GM21576 (cell line): ENCODE data around the gene TFB1M.
"Not testable (repeated sequence)": the region's sequence is repeated elsewhere in the genome, so short reads cannot be mapped to it uniquely, and the experiment has no call there.

Source experiments
- ATAC-seq: cut with Tn5 transposase; IDR thresholded peaks from one replicate; pipeline ENCODE4 v1.9.1; 2021; ENCODE audit warnings: mild to moderate bottlenecking, moderate library complexity; ENCODE audit not compliant: unreplicated experiment

The TFB1M gene

DNA sequence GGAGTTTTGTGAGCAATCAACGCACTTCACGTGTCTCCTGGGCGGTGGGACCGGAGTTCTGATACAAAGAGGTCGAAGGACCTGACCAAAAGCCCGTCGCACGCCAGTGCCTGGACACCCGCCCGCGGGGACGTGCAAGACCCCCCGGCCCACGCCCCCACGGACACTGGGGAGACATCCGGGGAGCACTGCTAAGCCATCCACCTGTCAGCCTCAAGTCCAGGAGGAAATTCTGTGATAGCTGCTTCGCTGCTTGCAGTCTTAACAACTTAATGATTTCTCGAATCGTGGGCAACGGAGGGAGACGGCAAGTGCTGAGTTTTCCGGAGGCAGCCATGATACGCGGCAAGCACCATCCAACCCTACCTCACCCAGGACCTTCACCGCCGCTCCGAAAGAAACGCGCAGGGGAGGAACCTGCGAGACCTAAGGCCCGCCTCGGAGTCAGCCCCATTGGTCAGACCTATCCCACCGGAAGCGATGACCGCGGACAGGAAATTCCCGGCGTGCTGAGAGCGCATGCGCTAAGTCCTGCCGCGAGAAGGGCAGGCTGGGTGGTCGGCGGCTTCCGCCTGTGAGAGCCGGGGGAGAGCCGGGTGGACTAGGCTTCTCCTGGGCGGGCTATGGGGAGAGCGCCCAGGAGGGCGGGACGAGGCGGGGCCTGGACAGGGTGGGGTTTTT, at the start of gene TFB1M:
Gene TFB1M, minus strand, starts transcription at position 393 of the 681 bp plus-strand sequence. Its CDS starts 56 bp downstream, at position 337.
- peak; percentile 93 for ATAC-seq

DNA sequence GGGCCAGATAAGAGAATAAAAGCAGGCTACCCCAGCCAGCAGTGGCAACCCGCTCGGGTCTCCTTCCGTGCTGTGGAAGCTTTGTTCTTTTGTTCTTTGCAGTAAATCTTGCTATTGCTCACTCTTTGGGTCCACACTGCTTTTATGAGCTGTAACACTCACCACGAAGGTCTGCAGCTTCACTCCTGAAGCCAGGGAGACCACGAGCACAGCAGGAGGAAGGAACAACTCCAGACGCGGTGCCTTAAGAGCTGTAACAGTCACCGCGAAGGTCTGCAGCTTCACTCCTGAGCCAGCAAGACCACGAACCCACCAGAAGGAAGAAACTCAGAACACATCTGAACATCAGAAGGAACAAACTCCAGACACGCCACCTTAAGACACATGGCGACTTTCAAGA, 49.7 kb upstream of the TFB1M start:
- not testable (repeated sequence) for ATAC-seq

DNA sequence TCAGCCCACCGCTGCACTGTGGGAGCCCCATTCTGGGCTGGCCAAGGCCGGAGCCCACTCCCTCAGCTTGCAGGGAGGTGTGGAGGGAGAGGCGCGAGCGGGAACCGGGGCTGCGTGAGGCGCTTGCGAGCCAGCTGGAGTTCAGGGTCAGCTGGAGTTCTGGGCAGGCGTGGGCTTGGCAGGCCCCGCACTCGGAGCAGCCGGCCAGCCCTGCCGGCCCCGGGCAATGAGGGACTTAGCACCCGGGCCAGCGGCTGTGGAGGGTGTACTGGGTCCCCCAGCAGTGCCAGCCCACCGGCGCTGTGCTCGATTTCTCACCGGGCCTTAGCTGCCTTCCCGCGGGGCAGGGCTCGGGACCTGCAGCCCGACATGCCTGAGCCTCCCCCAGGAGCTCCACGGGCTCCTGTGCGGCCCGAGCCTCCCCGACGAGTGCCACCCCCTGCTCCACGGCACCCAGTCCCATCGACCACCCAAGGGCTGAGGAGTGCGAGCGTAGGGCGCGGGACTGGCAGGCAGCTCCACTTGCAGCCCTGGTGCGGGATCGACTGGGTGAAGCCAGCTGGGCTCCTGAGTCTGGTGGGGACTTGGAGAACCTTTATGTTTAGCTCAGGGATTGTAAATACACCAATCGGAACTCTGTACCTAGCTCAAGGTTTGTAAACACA, 48.8 kb upstream of the TFB1M start:
- ATAC-seq: not testable (repeated sequence)

DNA sequence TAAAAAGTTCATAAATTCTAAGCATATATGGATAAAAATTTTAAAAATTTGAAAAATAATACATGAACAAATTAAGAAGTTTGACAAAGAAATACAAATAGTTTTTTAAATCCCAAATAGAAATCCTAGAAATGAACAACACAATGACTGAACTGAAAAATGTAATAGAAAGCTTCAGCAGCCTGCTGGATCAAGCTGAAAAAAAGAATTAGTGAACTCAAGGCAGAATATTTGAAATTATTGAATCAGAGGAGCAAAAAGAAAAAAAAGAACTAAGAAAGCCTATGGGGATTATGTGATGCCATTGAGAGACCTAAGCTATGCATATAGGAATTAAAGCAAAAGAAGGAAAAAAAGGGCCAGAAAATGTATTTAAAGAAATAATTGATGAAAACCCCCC, 39.9 kb upstream of the TFB1M start:
- ATAC-seq: no peak

DNA sequence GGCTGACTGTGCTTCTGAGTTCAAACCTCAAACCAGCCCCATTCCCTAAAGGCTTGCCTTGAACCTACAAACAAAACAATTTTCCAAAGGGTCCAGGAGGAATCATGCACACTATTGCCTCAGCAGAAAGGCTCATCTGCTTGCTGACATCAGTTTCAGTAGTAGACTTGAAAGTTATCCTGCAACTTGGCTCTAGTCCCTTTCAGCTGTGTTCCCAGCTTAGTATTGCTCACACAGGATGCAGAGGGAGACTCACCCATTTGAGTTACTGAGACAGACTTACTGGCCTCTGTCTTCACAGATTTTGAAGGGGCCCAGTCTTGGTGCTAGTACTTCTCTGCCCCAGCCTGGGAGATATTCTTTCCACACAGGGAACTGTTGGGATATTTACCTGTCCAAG, 38.5 kb upstream of the TFB1M start:
- no peak for ATAC-seq

DNA sequence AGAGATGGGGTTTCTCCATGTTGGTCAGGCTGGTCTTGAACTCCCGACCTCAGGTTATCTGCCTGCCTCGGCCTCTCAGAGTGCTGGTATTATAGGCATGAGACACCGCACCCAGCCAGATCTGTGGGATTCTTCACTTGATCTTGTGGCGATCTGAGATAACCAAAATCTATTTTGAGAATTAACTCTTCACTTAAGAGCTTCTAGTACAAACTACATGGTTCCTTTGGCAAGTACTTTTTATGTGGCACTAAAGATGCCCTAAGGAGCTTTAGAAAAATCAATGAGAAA, 37.8 kb upstream of the TFB1M start:
- no peak for ATAC-seq

DNA sequence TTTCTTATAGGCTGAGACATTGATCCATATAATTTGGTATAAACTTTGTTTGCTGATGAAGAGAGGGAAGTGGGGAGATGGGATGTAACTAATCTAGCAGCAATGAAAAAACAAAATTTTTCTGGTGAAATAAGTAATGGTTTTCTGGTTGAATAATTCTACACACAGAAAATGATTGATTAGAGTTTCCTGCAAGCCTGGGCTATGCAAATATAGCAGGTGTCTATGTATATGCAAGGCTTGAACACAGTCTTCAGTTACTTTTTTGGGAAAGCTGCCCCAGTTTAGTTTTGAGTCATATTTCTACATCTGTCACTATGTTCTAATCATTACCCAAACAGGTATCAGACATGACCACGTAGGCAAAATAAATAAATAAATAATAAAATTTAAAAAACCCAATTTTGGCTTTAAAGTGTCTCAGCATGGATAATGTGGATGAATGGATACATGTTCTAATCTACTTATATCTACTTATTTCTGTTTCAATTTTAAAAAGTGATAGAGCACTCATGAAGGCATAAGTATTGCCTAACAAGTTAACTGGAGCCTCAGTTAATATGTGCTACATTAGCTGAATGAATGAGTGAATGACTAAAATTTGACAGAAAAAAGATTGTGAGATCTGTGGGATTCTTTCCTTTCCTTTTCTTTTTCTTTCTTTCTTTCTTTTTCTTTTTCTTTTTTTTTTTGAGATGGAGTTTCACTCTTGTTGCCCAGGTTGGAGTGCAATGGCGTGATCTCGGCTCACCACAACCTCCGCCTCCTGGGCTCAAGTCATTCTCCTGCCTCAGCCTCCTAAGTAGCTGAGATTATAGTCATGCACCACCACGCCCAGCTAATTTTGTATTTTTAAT, 37.2 kb upstream of the TFB1M start:
- peak; percentile 93 for ATAC-seq

DNA sequence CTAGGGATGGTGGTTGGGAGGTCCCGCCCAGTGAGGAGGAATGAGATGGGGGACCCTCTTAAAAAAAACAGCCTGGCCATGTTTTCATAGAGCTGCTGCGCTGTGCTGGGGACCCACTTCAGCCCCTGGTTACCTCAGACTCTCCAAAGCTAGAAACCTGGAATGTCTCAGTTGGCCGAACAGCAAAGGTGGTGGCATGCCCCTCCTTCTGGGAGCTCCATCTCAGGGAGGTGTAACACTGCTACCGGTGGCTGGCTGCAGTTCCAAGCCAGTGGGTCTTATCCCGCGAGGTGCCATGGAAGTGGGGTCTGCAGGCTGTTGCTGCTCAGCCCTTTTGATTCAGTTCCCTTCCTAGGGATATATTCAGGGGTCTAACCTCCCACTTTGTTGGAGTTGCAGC, 35.7 kb upstream of the TFB1M start:
- no peak for ATAC-seq

DNA sequence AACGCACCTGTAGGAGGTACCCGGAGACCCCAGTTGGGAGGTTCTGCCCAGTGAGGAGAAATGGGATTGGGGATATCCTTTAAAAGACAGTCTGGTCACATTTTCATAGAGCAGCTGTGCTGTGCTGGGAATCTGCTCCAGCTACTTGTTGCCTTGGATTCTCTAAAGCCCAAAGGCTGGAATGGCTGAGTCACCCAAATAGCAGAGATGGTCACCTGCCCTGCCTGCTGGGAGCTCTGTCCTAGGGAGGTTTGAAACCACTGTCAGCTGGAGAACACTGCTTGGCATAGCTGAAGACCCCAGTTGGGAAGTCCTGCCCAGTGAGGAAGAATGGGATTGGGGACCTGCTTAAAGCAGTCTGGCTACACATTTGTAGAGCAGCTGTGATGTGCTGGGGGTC, 34.8 kb upstream of the TFB1M start:
- ATAC-seq: no peak

DNA sequence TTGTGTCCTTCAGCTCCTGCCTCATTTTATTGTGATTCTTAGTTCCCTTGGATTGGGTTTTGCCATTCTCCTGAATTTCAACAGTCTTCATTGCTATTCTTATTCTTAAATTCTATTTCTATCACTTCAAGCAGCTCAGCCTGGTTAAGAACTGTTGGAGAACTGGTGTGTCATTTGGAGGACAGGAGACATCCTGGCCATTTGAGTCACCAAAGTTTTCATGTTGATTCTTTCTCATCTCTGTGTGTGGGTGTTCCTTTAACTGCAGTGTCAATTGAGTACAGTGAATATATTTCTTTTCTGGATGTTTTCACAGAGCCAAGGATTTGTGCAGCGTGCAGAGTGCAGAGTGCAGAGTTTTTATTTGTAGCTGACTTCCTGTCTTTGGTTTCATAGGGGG, 33.5 kb upstream of the TFB1M start:
- no peak for ATAC-seq

DNA sequence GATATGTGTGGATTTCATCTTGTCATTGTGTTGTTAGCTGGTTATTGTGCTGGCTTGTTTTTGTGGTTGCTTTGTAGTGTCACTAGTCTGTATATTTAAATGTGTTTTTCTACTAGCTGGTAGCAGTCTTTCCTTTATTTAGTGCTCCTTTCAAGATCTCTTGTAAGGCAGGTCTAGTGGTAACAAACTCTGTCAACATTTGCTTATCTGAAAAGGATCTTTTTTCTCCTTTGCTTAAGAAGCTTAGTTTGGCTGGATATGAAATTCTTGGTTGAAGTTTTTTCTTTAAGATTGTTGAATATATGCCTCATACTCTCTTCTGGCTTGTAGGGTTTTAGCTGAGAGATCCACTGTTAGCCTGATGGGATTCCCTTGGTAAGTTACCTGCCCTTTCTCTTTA, 32.7 kb upstream of the TFB1M start:
- no peak for ATAC-seq

DNA sequence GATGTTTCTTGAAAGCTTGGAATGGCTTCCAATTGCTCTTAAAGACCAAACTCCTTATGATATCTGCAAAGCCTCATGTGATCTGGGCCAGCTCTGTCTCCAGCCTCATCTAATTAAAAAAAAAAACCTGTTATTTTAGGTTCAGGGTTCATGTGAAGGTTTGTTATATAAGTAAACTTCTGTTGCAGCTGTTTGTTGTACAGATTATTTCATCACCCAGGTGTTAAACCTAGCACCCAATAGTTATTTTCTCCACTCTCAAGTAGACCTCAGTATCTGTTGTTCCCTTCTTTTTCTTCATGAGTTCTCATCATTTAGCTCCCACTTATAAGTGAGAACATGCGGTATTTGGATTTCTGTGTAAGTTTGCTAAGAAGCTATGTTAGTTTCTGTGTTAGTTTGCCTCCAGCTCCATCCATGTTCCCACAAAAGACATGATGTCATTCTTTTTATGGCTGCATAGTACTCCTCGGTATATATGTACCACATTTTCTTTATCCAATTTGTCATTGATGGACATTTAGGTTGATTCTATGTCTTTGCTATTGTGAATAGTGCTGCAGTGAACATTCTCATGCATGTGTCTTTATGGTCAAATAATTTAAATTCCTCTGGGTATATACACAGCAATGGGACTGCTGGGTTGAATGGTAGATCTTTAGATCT, 30.2 kb upstream of the TFB1M start:
- no peak for ATAC-seq

DNA sequence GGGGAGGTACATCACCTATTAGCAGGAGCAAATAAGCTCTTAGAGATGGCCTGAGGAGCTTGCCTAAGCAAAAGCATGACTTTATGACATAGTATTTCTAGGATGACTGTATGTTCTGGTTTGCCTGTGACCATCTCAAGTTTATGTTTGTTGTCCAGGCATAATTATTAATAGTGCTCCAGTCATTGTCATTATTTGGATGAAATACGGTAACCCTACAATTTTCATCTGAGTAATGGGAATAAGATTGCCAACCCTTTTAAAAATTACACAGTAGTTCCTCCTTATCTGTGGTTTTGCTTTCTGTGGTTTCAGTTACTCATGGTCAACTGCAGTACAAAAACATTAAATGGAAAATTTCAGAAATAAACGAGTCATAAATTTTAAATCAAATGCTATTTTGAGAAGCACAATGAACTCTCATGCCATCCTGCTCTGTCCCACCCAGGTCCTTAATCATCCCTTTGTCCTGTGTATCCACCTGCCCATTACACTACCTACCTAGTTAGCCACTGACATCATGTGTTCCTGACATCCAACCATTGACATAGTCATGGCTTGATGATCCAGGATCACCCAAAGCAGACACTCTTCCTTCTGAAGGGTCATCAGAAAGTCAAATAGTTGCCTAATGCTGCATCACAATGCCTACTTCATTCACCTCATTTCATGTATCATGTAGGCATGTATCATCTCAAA, 27.0 kb upstream of the TFB1M start:
- peak; percentile 57 for ATAC-seq

DNA sequence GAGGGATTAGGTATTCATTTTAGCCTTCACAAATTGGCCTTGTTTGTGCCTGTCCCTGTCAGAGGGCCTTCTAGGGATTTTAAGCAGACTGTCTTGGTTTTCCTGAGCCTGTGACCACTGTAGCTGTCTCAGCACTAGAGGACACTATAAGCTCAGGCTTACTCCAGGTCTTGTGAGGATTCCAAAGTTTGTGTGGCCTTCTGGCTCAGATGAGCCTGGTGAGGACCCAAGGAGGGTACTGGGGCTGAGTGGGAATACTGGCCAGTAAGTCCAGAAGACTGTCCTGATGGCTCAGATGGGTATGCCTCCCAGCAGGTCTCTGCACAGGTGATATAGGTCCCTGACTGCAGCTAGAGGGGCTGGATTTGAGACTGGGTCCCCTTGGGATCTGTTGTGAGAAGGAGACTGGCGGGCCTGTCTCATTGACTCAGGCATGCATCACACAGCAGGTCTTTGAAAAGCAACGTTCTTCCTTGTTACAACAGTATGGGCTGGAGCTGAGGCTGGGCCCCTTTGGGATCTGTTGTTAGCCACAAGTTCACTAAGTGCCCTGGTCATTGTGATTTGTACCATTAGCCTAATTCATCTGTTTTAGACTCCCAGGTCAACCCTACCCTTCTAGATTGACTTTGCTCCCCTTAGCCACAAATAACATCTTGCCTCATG, 26.3 kb upstream of the TFB1M start:
- ATAC-seq: peak; percentile 35

DNA sequence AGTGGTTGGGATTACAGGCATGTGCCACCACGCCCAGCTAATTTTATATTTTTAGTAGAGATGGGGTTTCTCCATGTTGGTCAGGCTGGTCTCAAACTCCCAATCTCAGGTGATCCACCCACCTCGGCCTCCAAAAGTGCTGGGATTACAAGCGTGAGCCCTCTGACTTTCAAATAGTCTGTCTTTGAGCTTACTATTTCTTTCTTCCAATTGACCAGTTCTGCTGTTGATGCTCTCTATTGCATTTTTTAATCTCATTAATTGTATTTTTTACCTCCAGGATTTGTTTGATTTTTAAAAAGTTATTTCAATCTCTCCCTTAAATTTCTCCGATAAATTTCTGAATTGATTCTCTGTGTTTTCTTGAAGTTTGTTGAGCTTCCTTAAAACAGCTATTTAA, 25.6 kb upstream of the TFB1M start:
- not testable (repeated sequence) for ATAC-seq

DNA sequence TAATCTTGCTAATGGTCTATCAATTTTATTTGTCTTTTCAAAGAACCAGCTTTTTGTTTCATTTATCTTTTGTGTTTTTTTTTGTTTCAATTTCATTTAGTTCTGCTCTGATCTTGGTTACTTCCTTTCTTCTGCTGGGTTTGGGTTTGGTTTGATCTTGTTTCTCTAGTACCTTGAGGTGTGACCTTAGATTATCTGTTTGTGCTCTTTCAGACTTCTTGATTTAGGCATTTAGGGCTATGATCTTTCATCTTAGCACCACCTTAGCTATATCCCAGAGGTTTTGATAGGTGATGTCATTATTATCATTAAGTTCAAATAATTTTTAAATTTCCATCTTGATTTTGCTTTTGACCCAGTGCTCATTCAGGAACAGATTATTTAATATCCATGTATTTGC, 24.0 kb upstream of the TFB1M start:
- ATAC-seq: not testable (repeated sequence)

DNA sequence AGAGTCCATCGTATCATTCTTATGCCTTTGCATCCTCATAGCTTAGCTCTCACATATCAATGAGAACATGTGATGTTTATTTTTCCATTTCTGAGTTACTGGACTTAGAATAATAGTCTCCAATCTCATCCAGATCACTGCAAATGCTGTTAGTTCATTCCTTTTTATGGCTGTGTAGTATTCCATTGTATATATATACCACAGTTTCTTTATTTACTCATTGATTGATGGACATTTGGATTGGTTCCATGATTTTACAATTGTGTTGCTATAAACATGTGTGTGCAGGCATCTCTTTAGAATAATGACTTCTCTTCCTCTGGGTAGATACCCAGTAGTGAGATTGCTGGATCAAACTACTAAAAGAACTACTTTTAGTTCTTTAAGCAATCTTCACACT, 21.0 kb upstream of the TFB1M start:
- ATAC-seq: no peak

DNA sequence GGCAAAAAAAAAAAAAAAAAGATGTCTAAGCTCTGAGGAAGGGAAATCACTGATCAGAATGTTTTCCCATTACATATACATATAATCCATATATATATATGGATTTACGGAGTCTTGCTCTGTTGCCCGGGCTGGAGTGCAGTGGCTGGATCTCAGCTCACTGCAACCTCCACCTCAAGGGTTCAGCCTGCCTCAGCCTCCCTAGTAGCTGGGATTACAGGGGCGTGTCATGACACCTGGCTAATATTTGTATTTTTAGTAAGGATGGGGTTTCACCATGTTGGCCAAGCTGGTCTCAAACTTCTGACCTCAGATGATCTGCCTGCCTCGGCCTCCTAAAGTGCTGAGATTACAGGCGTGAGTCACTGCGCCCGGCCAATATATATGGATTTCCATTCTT, 19.8 kb upstream of the TFB1M start:
- ATAC-seq: not testable (repeated sequence)

DNA sequence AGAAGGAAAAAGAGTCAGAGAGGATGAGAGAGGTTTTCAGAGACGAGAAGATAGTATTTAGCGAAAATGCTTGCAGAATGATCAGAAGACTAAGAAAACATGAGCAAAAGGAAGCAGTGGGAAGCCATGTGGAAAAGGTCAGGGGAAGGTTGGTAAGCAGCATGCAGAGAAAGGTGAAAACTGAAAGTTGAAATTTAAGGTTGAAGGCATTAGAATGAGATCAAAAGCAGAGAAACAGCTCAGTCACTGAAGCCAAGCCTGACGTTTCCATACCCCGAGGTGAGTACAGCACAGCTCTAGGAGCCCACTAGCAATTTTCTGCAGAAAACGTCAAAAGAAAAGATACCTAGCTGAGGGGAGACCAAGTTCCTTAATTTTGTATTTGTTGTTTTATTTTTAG, 19.1 kb upstream of the TFB1M start:
- peak; percentile 86 for ATAC-seq

DNA sequence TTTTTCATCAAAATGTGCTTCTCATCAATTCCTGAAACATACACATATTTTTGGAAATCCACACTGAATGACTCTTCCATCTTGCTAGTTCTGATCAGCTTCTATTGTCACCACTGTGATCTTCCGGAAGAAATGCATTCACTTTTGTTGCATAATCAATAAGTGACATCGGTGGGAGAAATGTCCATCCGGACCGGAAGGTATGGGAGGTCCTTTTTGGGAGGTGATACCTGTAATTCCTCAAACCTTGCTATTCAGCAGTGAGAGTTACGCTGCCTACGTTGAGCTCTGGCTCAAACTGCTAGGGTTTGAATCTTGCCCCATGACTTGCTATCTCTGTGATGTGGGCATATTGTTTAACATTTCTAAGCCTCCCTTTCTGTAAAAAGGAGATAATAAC, 16.6 kb upstream of the TFB1M start:
- no peak for ATAC-seq
